Measurements from ENCODE around the gene ZNF485. TPM values are rescaled to one million over a fixed set of nuclear protein-coding genes. Genes with fewer than 3 reads are reported as not detected.

ZNF485 gene
- total RNA-seq, 1 experiment from 2014 or later = 10.6 TPM

- BruUV-seq (replicated peaks) = no TSS peak
- ChIA-PET CTCF (no interaction called here), POLR2A (no interaction called here)
- DNase-seq (ENCODE audit: low read depth, low spot score) (no peak), ATAC-seq (no peak)
- in situ Hi-C loops (cut with HindIII; ENCODE audit: low pct_unique_long_range_greater_than_20kb, low sequenced_read_pairs) = no loop called here
- H3K4me1 ChIP-seq (ENCODE audit: control insufficient read depth, insufficient read depth, low read length) = no peaks in the 10 kb centered on the region
- no peaks in the 10 kb centered on the region for H3K9me3 ChIP-seq (ENCODE audit: control insufficient read depth, insufficient read depth, low read depth, low read length)
- intact Hi-C loops (cut with micrococcal nuclease; ENCODE audit: unreplicated experiment) = no loop called here
- peaks cover 3% of the 10 kb centered on the region; the same call in 1 of the 2 replicates for H3K27me3 ChIP-seq (ENCODE audit: control insufficient read depth, insufficient read depth, low read length)
- TF ChIP-seq SIN3A (IDR thresholded peaks at IDR 0.05; ENCODE audit: borderline replicate concordance, insufficient read depth, low read depth, low read length) = no peak
- no peak for TF ChIP-seq CTCF (IDR thresholded peaks at IDR 0.05)
- TF ChIP-seq TCF7L2 (IDR thresholded peaks at IDR 0.05; ENCODE audit: low read depth, low read length) = no peak
- TF ChIP-seq POLR2AphosphoS5 (IDR thresholded peaks at IDR 0.05; ENCODE audit: low read depth, low read length) = no peak
- TF ChIP-seq REST (IDR thresholded peaks at IDR 0.05; ENCODE audit: insufficient read depth in 1 of 2, low read depth in 2 of 2, low read length in 1 of 2) = no peak
- H3K27ac ChIP-seq (ENCODE audit: low read length) = no peak overlapping the region
- H3K4me3 ChIP-seq (ENCODE audit: low read depth in 2 of 2, low read length in 2 of 2) = no peak overlapping the region
- no peaks in the 10 kb centered on the region for H3K36me3 ChIP-seq (ENCODE audit: control insufficient read depth, insufficient read depth, low read length)
Measured at GRCh38 chr10:43658227-43658626, 52.0 kb downstream of the ZNF485 start.

GRCh38 chr10:43665054-43665453 is 58.8 kb downstream of the ZNF485 start:
- H3K4me3 ChIP-seq (ENCODE audit: low read depth in 2 of 2, low read length in 2 of 2) = no peak overlapping the region
- POLR2A ChIA-PET = no interaction called here
- no peak for DNase-seq (ENCODE audit: low read depth, low spot score)
- in situ Hi-C loops (cut with HindIII; ENCODE audit: low pct_unique_long_range_greater_than_20kb, low sequenced_read_pairs) = no loop called here
- intact Hi-C loops (cut with micrococcal nuclease; ENCODE audit: unreplicated experiment) = no loop called here
- BruUV-seq (replicated peaks) = no TSS peak
- H3K27me3 ChIP-seq (ENCODE audit: control insufficient read depth, insufficient read depth, low read length) = peaks cover 8% of the 10 kb centered on the region; the same call in 1 of the 2 replicates
- TF ChIP-seq SIN3A (IDR thresholded peaks at IDR 0.05; ENCODE audit: borderline replicate concordance, insufficient read depth, low read depth, low read length) = no peak
- TF ChIP-seq TCF7L2 (IDR thresholded peaks at IDR 0.05; ENCODE audit: low read depth, low read length) = no peak
- no peak for TF ChIP-seq REST (IDR thresholded peaks at IDR 0.05; ENCODE audit: insufficient read depth in 1 of 2, low read depth in 2 of 2, low read length in 1 of 2)
- TF ChIP-seq CTCF (IDR thresholded peaks at IDR 0.05) = no peak
- no peaks in the 10 kb centered on the region for H3K4me1 ChIP-seq (ENCODE audit: control insufficient read depth, insufficient read depth, low read length)
- H3K9me3 ChIP-seq (ENCODE audit: control insufficient read depth, insufficient read depth, low read depth, low read length) = no peaks in the 10 kb centered on the region
- ATAC-seq = no peak
- no peak overlapping the region for H3K27ac ChIP-seq (ENCODE audit: low read length)
- CTCF ChIA-PET = no interaction called here
- H3K36me3 ChIP-seq (ENCODE audit: control insufficient read depth, insufficient read depth, low read length) = no peaks in the 10 kb centered on the region

All from Panc1 (cell line).